Rectal smooth muscle tissue (tissue), 1 donor: ENCODE data around the gene C1QTNF9.
"Not testable (repeated sequence)": the region's sequence is repeated elsewhere in the genome, so short reads cannot be mapped to it uniquely, and the experiment has no call there.

Source experiments
- H3K27ac ChIP-seq: one replicate; pipeline ENCODE4 v1.7.0; 2013; ENCODE audit warnings: low read depth, low read length, inconsistent platforms
- H3K27me3 ChIP-seq: one replicate; pipeline ENCODE4 v1.7.0; 2013; ENCODE audit warnings: low read length; ENCODE audit not compliant: control insufficient read depth, insufficient read depth
- H3K36me3 ChIP-seq: one replicate; pipeline ENCODE4 v1.7.0; 2013; ENCODE audit warnings: low read length; ENCODE audit not compliant: control insufficient read depth, insufficient read depth
- H3K4me1 ChIP-seq: one replicate; pipeline ENCODE4 v1.7.0; 2013; ENCODE audit warnings: low read length; ENCODE audit not compliant: control insufficient read depth, insufficient read depth
- H3K4me3 ChIP-seq: one replicate; pipeline ENCODE4 v1.7.0; 2013; ENCODE audit warnings: low read length
- H3K9ac ChIP-seq: one replicate; pipeline ENCODE4 v1.7.0; 2013; ENCODE audit warnings: low read length

Gene C1QTNF9

GRCh38 chr13:24340608-24340955 is 31.2 kb downstream of the C1QTNF9 start:
- H3K9ac ChIP-seq = no peak overlapping the region
- H3K27ac ChIP-seq = no peak overlapping the region
- H3K27me3 ChIP-seq = no peaks in the 10 kb centered on the region
- no peaks in the 10 kb centered on the region for H3K4me1 ChIP-seq
- H3K36me3 ChIP-seq = no peaks in the 10 kb centered on the region
- H3K4me3 ChIP-seq = no peak overlapping the region

- Histone ChIP-seq H3K9ac (no peak overlapping the region), H3K27me3 (no peaks in the 10 kb centered on the region), H3K36me3 (no peaks in the 10 kb centered on the region), H3K27ac (no peak overlapping the region), H3K4me3 (no peak overlapping the region), H3K4me1 (no peaks in the 10 kb centered on the region)
Measured at GRCh38 chr13:24341439-24341838, 32.1 kb downstream of the C1QTNF9 start.

- Histone ChIP-seq H3K4me1 (no peaks in the 10 kb centered on the region), H3K4me3 (no peak overlapping the region), H3K27me3 (no peaks in the 10 kb centered on the region), H3K27ac (no peak overlapping the region), H3K36me3 (no peaks in the 10 kb centered on the region), H3K9ac (no peak overlapping the region)
Measured at GRCh38 chr13:24348385-24348784, 39.0 kb downstream of the C1QTNF9 start.

DNA sequence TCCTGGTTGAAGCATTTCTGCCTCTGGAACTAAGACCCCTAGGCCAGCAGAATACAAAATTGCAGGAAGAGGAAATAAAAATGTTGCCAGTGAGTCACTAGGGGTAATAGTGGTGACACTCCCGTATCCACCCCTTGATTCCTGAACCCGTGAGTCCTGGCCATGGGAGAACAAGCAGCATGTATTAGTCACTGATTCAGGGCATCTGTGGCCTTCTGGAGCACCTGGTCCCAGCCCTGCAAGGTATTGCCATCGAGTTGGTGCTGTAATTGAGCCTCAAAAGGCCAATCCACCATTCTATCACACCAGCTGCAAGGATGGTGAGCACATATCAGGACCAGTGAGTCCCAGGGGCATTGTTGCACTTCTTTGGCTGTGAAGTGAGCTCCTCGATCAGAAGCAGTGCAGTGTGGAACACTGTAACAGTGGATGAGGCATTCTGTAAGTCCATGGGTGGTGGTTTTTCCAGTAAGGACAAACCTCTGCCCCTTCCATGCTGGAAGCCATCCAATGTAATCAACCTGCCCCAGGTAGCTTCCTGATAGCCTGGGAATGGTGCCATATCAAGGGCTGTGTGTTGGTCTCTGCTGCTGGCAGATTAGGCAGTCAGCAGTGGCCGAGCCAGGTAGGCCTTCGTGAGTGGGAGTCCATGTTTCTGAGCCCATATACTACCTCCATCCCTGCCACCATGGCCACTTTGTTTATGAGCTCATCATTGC is 39.6 kb downstream of the C1QTNF9 start:
- H3K36me3 ChIP-seq = no peaks in the 10 kb centered on the region
- no peak overlapping the region for H3K9ac ChIP-seq
- no peaks in the 10 kb centered on the region for H3K4me1 ChIP-seq
- H3K4me3 ChIP-seq = no peak overlapping the region
- H3K27ac ChIP-seq = no peak overlapping the region
- H3K27me3 ChIP-seq = no peaks in the 10 kb centered on the region

- H3K4me3 ChIP-seq, H3K36me3 ChIP-seq, H3K4me1 ChIP-seq, H3K9ac ChIP-seq, H3K27ac ChIP-seq, H3K27me3 ChIP-seq: not testable (repeated sequence)
Measured at GRCh38 chr13:24349778-24350664, 40.6 kb downstream of the C1QTNF9 start.

DNA sequence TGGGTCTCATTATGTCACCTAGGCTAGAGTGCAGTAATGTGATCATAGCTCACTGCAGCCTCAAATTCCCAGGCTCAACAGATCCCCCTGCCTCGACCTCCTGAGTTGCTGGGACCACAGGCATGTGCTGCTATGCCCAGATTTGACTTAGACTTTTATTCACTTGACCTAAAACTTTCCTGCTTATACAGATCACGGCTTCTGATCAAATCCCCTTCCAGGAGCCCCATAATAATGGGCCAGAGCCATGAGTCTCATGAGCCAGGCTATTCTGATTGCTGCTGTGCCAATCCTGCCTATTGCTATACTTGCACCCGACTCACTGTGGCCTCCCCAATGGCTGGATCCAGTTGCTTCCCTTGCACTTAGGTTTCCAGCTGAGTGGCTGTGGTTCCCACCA is 42.0 kb downstream of the C1QTNF9 start:
- Histone ChIP-seq H3K4me1 (no peaks in the 10 kb centered on the region), H3K36me3 (no peaks in the 10 kb centered on the region), H3K4me3 (no peak overlapping the region), H3K27me3 (no peaks in the 10 kb centered on the region), H3K27ac (no peak overlapping the region), H3K9ac (no peak overlapping the region)

GRCh38 chr13:24353736-24354135 is 44.4 kb downstream of the C1QTNF9 start:
- Histone ChIP-seq H3K4me3 (no peak overlapping the region), H3K36me3 (no peaks in the 10 kb centered on the region), H3K27ac (no peak overlapping the region), H3K4me1 (no peaks in the 10 kb centered on the region), H3K27me3 (no peaks in the 10 kb centered on the region), H3K9ac (no peak overlapping the region)

- Histone ChIP-seq H3K4me1 (no peaks in the 10 kb centered on the region), H3K27ac (no peak overlapping the region), H3K36me3 (no peaks in the 10 kb centered on the region), H3K4me3 (no peak overlapping the region), H3K9ac (no peak overlapping the region), H3K27me3 (no peaks in the 10 kb centered on the region)
Measured at GRCh38 chr13:24355103-24355502, 45.7 kb downstream of the C1QTNF9 start.

DNA sequence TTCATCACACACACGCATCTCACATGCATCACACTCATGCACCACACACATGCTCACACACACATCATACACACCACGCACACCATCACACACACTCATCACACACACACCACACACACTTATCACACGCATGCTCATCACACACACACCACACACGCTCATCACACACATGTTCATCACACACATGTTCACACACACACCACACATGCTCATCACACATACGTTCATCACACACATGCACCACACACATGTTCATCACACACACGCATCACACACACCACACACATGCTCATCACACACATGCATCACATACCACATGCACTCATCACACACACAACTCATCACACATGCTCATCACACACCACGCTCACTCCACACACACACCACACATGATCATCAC is 46.9 kb downstream of the C1QTNF9 start:
- no peaks in the 10 kb centered on the region for H3K36me3 ChIP-seq
- H3K9ac ChIP-seq = no peak overlapping the region
- H3K4me3 ChIP-seq = no peak overlapping the region
- H3K27ac ChIP-seq = no peak overlapping the region
- H3K27me3 ChIP-seq = no peaks in the 10 kb centered on the region
- no peaks in the 10 kb centered on the region for H3K4me1 ChIP-seq

DNA sequence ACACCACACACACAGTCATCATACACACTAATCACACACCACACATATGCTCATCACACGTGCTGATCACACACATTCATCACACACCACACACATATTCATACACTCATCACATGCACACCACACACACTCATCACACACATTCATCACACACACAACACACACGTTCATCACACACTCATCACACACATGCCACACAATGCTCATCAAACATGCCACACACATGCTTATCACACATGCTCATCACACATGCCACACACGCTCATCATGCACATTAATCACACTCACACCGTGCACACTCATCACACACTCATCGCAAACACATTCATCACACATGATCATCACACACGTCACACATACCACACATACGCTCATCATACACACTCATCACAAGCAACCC is 47.5 kb downstream of the C1QTNF9 start:
- no peaks in the 10 kb centered on the region for H3K36me3 ChIP-seq
- no peak overlapping the region for H3K4me3 ChIP-seq

DNA sequence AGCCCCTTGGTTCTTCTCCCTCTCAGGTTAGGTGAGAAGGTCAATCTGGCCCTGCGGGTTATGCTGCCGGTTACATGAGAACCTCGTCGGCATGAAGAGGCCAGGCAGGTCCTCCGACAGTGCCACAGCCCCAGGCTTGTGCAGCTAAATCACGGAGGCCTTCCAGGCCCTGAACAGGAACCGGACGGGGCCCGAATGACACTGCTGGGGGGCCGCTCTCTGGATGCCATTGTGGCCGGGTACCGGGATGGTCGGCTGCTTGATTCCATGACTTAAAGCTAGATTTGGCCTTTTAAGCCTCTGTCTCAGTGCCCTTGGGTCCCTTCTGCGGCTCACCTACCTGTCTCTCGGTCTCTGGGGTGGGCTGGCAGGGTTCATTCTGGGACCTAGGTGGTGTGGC is 48.4 kb downstream of the C1QTNF9 start:
- H3K27ac ChIP-seq = no peak overlapping the region
- H3K4me3 ChIP-seq = no peak overlapping the region
- no peaks in the 10 kb centered on the region for H3K27me3 ChIP-seq
- H3K4me1 ChIP-seq = no peaks in the 10 kb centered on the region
- no peaks in the 10 kb centered on the region for H3K36me3 ChIP-seq
- no peak overlapping the region for H3K9ac ChIP-seq

More for the DNA sequence above, 47.5 kb downstream of the C1QTNF9 start:
- H3K4me1 ChIP-seq = no peaks in the 10 kb centered on the region
- no peak overlapping the region for H3K9ac ChIP-seq
- no peaks in the 10 kb centered on the region for H3K27me3 ChIP-seq
- H3K27ac ChIP-seq = no peak overlapping the region

GRCh38 chr13:24358836-24359235 is 49.5 kb downstream of the C1QTNF9 start:
- H3K27me3 ChIP-seq, H3K27ac ChIP-seq, H3K9ac ChIP-seq, H3K4me3 ChIP-seq, H3K4me1 ChIP-seq, H3K36me3 ChIP-seq: not testable (repeated sequence)

- H3K27me3 ChIP-seq, H3K4me3 ChIP-seq, H3K4me1 ChIP-seq, H3K27ac ChIP-seq, H3K36me3 ChIP-seq, H3K9ac ChIP-seq: not testable (repeated sequence)
Measured at GRCh38 chr13:24359252-24359651, 49.9 kb downstream of the C1QTNF9 start.
